Measurements from ENCODE around the gene RPL7L1. TPM values are rescaled to one million over a fixed set of nuclear protein-coding genes. Genes with fewer than 3 reads are reported as not detected.
"Not testable (repeated sequence)": the region's sequence is repeated elsewhere in the genome, so short reads cannot be mapped to it uniquely, and the experiment has no call there.

Gene RPL7L1
- total RNA-seq, 3 donors from 2014 or later (not counting 1 experiment from before 2014, with no cell fraction given) = 66.9 to 67.2 (median 66.9) TPM

DNA sequence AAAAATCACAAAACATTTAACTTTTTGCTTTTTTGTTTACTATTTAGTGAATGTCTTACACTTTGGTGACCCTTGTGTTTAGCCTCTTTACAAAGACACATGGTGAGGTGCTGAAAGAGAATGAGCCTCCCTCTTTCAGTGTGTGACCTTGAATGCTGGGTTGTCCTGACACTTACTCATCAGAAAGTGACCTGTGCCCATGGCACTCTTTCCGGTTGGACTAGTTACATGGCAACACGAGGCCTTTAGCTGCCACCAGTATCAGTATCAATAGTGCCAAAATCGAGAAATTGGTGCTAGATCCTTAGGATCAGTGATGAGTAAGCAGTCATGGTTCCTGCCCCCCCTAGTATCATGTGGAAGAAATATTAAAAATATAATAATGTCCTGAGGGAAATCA lies 1.7 kb upstream of the RPL7L1 start:
- 89% methylated on average over 3 of the region's 3 CpGs for WGBS (ENCODE audit: insufficient coverage)
- no peaks in the 10 kb centered on the region for H3K36me3 Mint-ChIP-seq

DNA sequence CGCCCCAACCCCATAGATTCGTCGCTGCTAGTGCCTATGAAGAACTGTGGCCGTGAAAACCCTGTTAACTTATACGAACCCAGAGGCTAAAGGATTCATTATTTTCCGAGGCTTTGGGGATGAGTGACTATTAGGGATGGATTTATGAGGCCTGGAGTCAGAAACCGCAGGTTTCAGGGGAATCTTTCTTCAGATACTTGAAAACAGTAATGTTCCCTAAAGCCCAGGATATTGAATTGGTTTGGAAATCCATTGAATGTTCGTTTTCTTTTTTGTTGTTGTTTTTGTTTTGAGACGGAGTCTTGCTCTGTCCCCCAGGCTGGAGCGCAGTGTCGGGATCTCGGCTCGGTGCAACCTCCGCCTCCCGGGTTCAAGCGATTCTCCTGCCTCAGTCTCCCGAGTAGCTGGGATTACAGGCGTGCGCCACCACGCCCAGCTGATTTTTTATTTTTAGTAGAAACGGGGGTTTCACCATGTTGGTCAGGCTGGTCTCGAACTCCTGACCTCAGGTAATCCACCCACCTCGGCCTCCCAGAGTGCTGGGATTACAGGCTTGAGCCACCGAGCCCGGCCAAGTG lies 913 bp downstream of the RPL7L1 start:
- peak overlapping the region; percentile 63 for H3K4me3 ChIP-seq (ENCODE audit: low read length)
- peaks cover 27% of the 10 kb centered on the region for H3K36me3 ChIP-seq (ENCODE audit: control insufficient read depth, insufficient read depth, low read length)
- H3K9me3 ChIP-seq (ENCODE audit: control insufficient read depth, insufficient read depth, low read length); H3K27me3 ChIP-seq (ENCODE audit: control insufficient read depth, insufficient read depth, low read length); DNase-seq; H3K9me3 Mint-ChIP-seq; intact Hi-C loops (cut with micrococcal nuclease); ATAC-seq; H3K27me3 Mint-ChIP-seq (ENCODE audit: low read depth in 2 of 2): not testable (repeated sequence)
- peaks cover 26 to 31% of the 10 kb centered on the region in 2 donors for H3K4me1 Mint-ChIP-seq
- peak overlapping the region; percentile 98 for H3K4me3 Mint-ChIP-seq
- peak overlapping the region; percentile 99 to 100 for H3K27ac Mint-ChIP-seq
- 14% methylated on average over 25 of the region's 25 CpGs for WGBS (ENCODE audit: insufficient coverage)
- peaks cover 17% of the 10 kb centered on the region for H3K36me3 Mint-ChIP-seq
- H3K27ac ChIP-seq (ENCODE audit: low read length) = peak overlapping the region; percentile 86
- peaks cover 19% of the 10 kb centered on the region for H3K4me1 ChIP-seq (ENCODE audit: control insufficient read depth, insufficient read depth, low read length)

More for the DNA sequence above, 1.7 kb upstream of the RPL7L1 start:
- H3K27ac ChIP-seq (ENCODE audit: low read length) = no peak overlapping the region
- intact Hi-C loops (cut with micrococcal nuclease) = loop anchor here (1.0 to 2.0 kb wide), 4 partner anchors 93 to 216 kb away; partner anchors contain the start of gene TBCC
- H3K9me3 ChIP-seq (ENCODE audit: control insufficient read depth, insufficient read depth, low read length) = no peaks in the 10 kb centered on the region
- DNase-seq = no peak
- peaks cover 19% of the 10 kb centered on the region for H3K4me1 ChIP-seq (ENCODE audit: control insufficient read depth, insufficient read depth, low read length)
- no peak overlapping the region for H3K4me3 ChIP-seq (ENCODE audit: low read length)
- H3K27me3 ChIP-seq (ENCODE audit: control insufficient read depth, insufficient read depth, low read length) = no peaks in the 10 kb centered on the region
- H3K36me3 ChIP-seq (ENCODE audit: control insufficient read depth, insufficient read depth, low read length) = peaks cover 1% of the 10 kb centered on the region
- no peak for ATAC-seq
- H3K9me3 Mint-ChIP-seq = no peaks in the 10 kb centered on the region
- H3K4me3 Mint-ChIP-seq = peak overlapping the region; percentile 55
- TF ChIP-seq, protein P1, sequence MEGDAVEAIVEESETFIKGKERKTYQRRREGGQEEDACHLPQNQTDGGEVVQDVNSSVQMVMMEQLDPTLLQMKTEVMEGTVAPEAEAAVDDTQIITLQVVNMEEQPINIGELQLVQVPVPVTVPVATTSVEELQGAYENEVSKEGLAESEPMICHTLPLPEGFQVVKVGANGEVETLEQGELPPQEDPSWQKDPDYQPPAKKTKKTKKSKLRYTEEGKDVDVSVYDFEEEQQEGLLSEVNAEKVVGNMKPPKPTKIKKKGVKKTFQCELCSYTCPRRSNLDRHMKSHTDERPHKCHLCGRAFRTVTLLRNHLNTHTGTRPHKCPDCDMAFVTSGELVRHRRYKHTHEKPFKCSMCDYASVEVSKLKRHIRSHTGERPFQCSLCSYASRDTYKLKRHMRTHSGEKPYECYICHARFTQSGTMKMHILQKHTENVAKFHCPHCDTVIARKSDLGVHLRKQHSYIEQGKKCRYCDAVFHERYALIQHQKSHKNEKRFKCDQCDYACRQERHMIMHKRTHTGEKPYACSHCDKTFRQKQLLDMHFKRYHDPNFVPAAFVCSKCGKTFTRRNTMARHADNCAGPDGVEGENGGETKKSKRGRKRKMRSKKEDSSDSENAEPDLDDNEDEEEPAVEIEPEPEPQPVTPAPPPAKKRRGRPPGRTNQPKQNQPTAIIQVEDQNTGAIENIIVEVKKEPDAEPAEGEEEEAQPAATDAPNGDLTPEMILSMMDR (IDR thresholded peaks at IDR 0.05) = no peak
- H3K27ac Mint-ChIP-seq = no peak overlapping the region
- H3K4me1 Mint-ChIP-seq = peaks cover 19 to 22% of the 10 kb centered on the region in 2 donors
- no peaks in the 10 kb centered on the region for H3K27me3 Mint-ChIP-seq (ENCODE audit: low read depth in 2 of 2)

DNA sequence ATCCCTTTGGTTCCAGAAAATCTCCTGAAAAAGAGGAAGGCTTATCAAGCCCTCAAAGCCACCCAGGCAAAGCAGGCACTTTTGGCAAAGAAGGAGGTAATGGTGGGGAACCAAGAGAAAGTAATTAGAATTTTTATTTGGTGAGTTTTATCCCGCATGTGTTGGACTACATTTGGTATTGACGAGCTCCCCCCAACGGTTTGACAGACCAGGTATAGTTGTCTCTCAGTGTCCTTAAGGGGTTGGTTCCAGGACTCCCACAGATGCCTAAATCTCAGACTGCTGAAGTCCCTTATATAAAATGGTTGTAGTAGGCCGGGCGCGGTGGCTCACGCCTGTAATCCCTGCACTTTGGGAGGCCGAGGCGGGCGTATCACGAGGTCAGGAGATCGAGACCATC lies 1.5 kb downstream of the RPL7L1 start:
- H3K27ac ChIP-seq (ENCODE audit: low read length); H3K27me3 Mint-ChIP-seq (ENCODE audit: low read depth in 2 of 2); intact Hi-C loops (cut with micrococcal nuclease); H3K27me3 ChIP-seq (ENCODE audit: control insufficient read depth, insufficient read depth, low read length); H3K9me3 Mint-ChIP-seq; H3K4me3 ChIP-seq (ENCODE audit: low read length); ATAC-seq; H3K9me3 ChIP-seq (ENCODE audit: control insufficient read depth, insufficient read depth, low read length): not testable (repeated sequence)
- WGBS (ENCODE audit: insufficient coverage) = 89% methylated on average over 12 of the region's 12 CpGs
- Mint-ChIP-seq H3K27ac (peak overlapping the region; percentile 99 to 100), H3K4me3 (peak overlapping the region; percentile 98), H3K36me3 (peaks cover 17% of the 10 kb centered on the region), H3K4me1 (peaks cover 26 to 31% of the 10 kb centered on the region in 2 donors)
- Histone ChIP-seq H3K36me3 (ENCODE audit: control insufficient read depth, insufficient read depth, low read length) (peaks cover 33% of the 10 kb centered on the region), H3K4me1 (ENCODE audit: control insufficient read depth, insufficient read depth, low read length) (peaks cover 19% of the 10 kb centered on the region)
- DNase-seq = peak in 1 of 2 donors; percentile 23

DNA sequence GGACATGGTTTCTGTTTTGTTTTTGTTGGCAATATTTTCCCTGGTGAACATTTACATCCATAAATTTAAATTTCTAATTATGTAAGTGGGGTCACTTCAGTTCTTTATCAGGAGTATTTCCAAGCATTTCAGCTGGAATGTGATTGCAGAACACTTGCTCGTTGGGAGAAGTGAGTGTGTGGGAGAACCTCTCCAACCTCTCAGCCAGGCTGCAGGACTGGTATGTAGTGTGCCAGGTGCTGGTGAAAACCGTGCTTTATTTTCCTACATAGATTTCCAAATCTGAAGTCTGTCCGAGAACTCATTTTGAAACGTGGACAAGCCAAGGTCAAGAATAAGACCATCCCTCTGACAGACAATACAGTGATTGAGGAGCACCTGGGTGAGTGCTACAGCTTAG lies 6.3 kb downstream of the RPL7L1 start:
- no peak for ATAC-seq
- Histone ChIP-seq H3K27me3 (ENCODE audit: control insufficient read depth, insufficient read depth, low read length) (no peaks in the 10 kb centered on the region), H3K4me1 (ENCODE audit: control insufficient read depth, insufficient read depth, low read length) (peaks cover 8% of the 10 kb centered on the region), H3K4me3 (ENCODE audit: low read length) (no peak overlapping the region), H3K9me3 (ENCODE audit: control insufficient read depth, insufficient read depth, low read length) (no peaks in the 10 kb centered on the region), H3K27ac (ENCODE audit: low read length) (no peak overlapping the region), H3K36me3 (ENCODE audit: control insufficient read depth, insufficient read depth, low read length) (peaks cover 37% of the 10 kb centered on the region)
- DNase-seq = no peak
- WGBS (ENCODE audit: insufficient coverage) = 88% methylated on average over 4 of the region's 4 CpGs
- Mint-ChIP-seq H3K4me3 (no peak overlapping the region), H3K27me3 (ENCODE audit: low read depth in 2 of 2) (no peaks in the 10 kb centered on the region), H3K9me3 (no peaks in the 10 kb centered on the region), H3K4me1 (peaks cover 10 to 13% of the 10 kb centered on the region in 2 donors), H3K36me3 (peaks cover 17% of the 10 kb centered on the region), H3K27ac (no peak overlapping the region)
- TF ChIP-seq, protein P1 (IDR thresholded peaks at IDR 0.05) = no peak
- intact Hi-C loops (cut with micrococcal nuclease) = no loop called here

DNA sequence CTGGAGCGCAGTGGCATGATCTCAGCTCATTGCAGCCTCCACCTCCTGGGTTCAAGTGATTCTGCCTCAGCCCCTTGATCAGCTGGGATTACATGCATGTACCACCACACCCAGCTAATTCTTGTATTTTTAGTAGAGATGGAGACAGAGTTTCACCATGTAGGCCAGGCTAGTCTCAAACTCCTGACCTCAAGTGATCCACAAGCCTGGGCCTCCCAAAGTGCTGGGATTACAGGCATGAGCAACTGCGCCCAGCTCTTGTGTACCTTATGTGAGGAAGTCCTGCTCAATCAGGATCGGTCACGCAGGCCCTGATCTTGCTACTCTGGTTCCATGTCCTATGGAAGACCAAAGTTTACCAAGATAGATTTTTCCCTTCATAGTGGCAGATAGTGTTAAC lies 8.8 kb downstream of the RPL7L1 start:
- H3K27me3 Mint-ChIP-seq (ENCODE audit: low read depth in 2 of 2); ATAC-seq; DNase-seq; H3K4me3 Mint-ChIP-seq; intact Hi-C loops (cut with micrococcal nuclease); H3K27ac Mint-ChIP-seq; H3K9me3 Mint-ChIP-seq; H3K27ac ChIP-seq (ENCODE audit: low read length); H3K4me3 ChIP-seq (ENCODE audit: low read length); H3K27me3 ChIP-seq (ENCODE audit: control insufficient read depth, insufficient read depth, low read length); H3K9me3 ChIP-seq (ENCODE audit: control insufficient read depth, insufficient read depth, low read length): not testable (repeated sequence)
- Histone ChIP-seq H3K36me3 (ENCODE audit: control insufficient read depth, insufficient read depth, low read length) (peaks cover 31% of the 10 kb centered on the region), H3K4me1 (ENCODE audit: control insufficient read depth, insufficient read depth, low read length) (peaks cover 13% of the 10 kb centered on the region)
- WGBS (ENCODE audit: insufficient coverage) = 97% methylated on average over 3 of the region's 4 CpGs
- peaks cover 13% of the 10 kb centered on the region in 2 donors for H3K4me1 Mint-ChIP-seq
- peaks cover 14% of the 10 kb centered on the region for H3K36me3 Mint-ChIP-seq

All from natural killer cell (primary cell).